ENCODE measurements around the gene SEPTIN10. TPM values are rescaled to one million over a fixed set of nuclear protein-coding genes. Genes with fewer than 3 reads are reported as not detected.

SEPTIN10 gene
- total RNA-seq, 4 donors from 2014 or later: 104 to 160 (median 118) TPM

GRCh38 chr2:109507217-109507616, 106.5 kb downstream of the SEPTIN10 start:
- Histone ChIP-seq H3K4me1 (peaks cover 0 to 6% (median 0%) of the 10 kb centered on the region in 4 donors), H3K36me3 (peaks cover 0 to 5% (median 0%) of the 10 kb centered on the region in 3 donors), H3K27ac (no peak overlapping the region), H3K4me3 (no peak overlapping the region), H3K9me3 (peaks cover 0 to 9% (median 0%) of the 10 kb centered on the region in 4 donors), H3K27me3 (no peaks in the 10 kb centered on the region)
- no peak for DNase-seq (ENCODE audit: low spot score in 2 of 2)
- WGBS, 2 donors: 76 to 90% methylated on average over 7 of the region's 7 CpGs
- no peak for TF ChIP-seq EP300 (IDR thresholded peaks at IDR 0.05)
- no peak for TF ChIP-seq POLR2A (IDR thresholded peaks at IDR 0.05)
- TF ChIP-seq, protein P1, sequence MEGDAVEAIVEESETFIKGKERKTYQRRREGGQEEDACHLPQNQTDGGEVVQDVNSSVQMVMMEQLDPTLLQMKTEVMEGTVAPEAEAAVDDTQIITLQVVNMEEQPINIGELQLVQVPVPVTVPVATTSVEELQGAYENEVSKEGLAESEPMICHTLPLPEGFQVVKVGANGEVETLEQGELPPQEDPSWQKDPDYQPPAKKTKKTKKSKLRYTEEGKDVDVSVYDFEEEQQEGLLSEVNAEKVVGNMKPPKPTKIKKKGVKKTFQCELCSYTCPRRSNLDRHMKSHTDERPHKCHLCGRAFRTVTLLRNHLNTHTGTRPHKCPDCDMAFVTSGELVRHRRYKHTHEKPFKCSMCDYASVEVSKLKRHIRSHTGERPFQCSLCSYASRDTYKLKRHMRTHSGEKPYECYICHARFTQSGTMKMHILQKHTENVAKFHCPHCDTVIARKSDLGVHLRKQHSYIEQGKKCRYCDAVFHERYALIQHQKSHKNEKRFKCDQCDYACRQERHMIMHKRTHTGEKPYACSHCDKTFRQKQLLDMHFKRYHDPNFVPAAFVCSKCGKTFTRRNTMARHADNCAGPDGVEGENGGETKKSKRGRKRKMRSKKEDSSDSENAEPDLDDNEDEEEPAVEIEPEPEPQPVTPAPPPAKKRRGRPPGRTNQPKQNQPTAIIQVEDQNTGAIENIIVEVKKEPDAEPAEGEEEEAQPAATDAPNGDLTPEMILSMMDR (IDR thresholded peaks at IDR 0.05): no peak

GRCh38 chr2:109503191-109503590, 110.6 kb downstream of the SEPTIN10 start:
- H3K9me3 ChIP-seq: peaks cover 0 to 9% (median 0%) of the 10 kb centered on the region in 4 donors
- H3K27me3 ChIP-seq: no peaks in the 10 kb centered on the region
- TF ChIP-seq, protein P1 (IDR thresholded peaks at IDR 0.05): no peak
- TF ChIP-seq POLR2A (IDR thresholded peaks at IDR 0.05) (no peak), EP300 (IDR thresholded peaks at IDR 0.05) (no peak)
- H3K4me3 ChIP-seq: no peak overlapping the region
- no peaks in the 10 kb centered on the region for H3K4me1 ChIP-seq
- DNase-seq (ENCODE audit: low spot score in 2 of 2): no peak
- no peak overlapping the region for H3K27ac ChIP-seq
- 73 to 81% methylated on average over 5 of the region's 5 CpGs for WGBS, 2 donors
- peaks cover 0 to 13% (median 0%) of the 10 kb centered on the region in 3 donors for H3K36me3 ChIP-seq

GRCh38 chr2:109501461-109501860, 112.3 kb downstream of the SEPTIN10 start:
- WGBS, 2 donors: 93 to 94% methylated on average over 18 to 21 of the region's 21 CpGs
- TF ChIP-seq, protein P1 (IDR thresholded peaks at IDR 0.05): no peak
- no peak for TF ChIP-seq POLR2A (IDR thresholded peaks at IDR 0.05)
- TF ChIP-seq EP300 (IDR thresholded peaks at IDR 0.05): no peak

DNA sequence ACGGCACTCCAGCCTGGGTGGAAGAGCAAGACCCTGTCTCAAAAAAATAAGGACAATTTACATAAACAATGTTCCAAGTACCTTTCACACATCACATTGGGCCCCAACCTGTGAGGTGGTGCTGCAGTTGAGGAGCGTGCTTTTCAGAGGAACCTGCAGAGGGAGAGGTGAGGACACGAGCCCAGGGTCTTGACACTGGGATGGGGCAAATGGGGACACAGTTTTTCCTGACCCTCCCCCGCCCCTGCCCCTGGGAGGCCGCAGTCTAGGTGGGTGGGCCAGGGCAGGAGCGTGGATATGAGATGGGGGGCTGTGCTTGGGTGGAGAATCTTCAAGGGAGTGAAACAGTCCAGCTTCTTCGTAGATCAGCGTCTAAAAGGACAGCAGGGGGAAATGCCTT, 112.9 kb downstream of the SEPTIN10 start:
- 88 to 92% methylated on average over 8 of the region's 8 CpGs for WGBS, 2 donors
- Histone ChIP-seq H3K4me3 (no peak overlapping the region), H3K27ac (no peak overlapping the region), H3K27me3 (no peaks in the 10 kb centered on the region), H3K4me1 (no peaks in the 10 kb centered on the region), H3K9me3 (peaks cover 0 to 5% (median 0%) of the 10 kb centered on the region in 4 donors), H3K36me3 (peaks cover 0 to 13% (median 0%) of the 10 kb centered on the region in 3 donors)
- TF ChIP-seq, protein P1 (IDR thresholded peaks at IDR 0.05): no peak
- TF ChIP-seq POLR2A (IDR thresholded peaks at IDR 0.05) (no peak), EP300 (IDR thresholded peaks at IDR 0.05) (no peak)
- no peak for DNase-seq (ENCODE audit: low spot score in 2 of 2)

More at GRCh38 chr2:109501461-109501860, 112.3 kb downstream of the SEPTIN10 start:
- Histone ChIP-seq H3K9me3 (peaks cover 0 to 9% (median 0%) of the 10 kb centered on the region in 4 donors), H3K27ac (no peak overlapping the region), H3K36me3 (peaks cover 0 to 13% (median 0%) of the 10 kb centered on the region in 3 donors), H3K4me3 (no peak overlapping the region), H3K4me1 (no peaks in the 10 kb centered on the region), H3K27me3 (no peaks in the 10 kb centered on the region)
- no peak for DNase-seq (ENCODE audit: low spot score in 2 of 2)

GRCh38 chr2:109499566-109499965, 114.2 kb downstream of the SEPTIN10 start:
- 65 to 73% methylated on average over 3 to 5 of the region's 5 CpGs for WGBS, 2 donors
- Histone ChIP-seq H3K4me3 (no peak overlapping the region), H3K27me3 (no peaks in the 10 kb centered on the region), H3K36me3 (peaks cover 0 to 13% (median 0%) of the 10 kb centered on the region in 3 donors), H3K4me1 (no peaks in the 10 kb centered on the region), H3K9me3 (no peaks in the 10 kb centered on the region), H3K27ac (no peak overlapping the region)
- TF ChIP-seq EP300 (IDR thresholded peaks at IDR 0.05) (no peak), POLR2A (IDR thresholded peaks at IDR 0.05) (no peak)
- TF ChIP-seq, protein P1 (IDR thresholded peaks at IDR 0.05): no peak
- DNase-seq (ENCODE audit: low spot score in 2 of 2): no peak

Measured in tibial nerve (tissue), 4 donors.